HCT116 (cell line): ENCODE measurements around the gene TNN.

ENCODE experiments used
- EZH2 ChIP-seq: fragments of 200-600 bp; sonication (generic); IDR thresholded peaks from 2 replicates; pipeline ENCODE4 v1.6.1; 2017; ENCODE audit warnings: antibody characterized with exemption, mixed run types
- POLR2AphosphoS5 ChIP-seq: IDR thresholded peaks from 2 replicates; pipeline ENCODE4 v1.6.1; 2011; ENCODE audit warnings: mild to moderate bottlenecking, low read depth, low read length, moderate library complexity
- TF ChIP-seq, protein P1 (sequence below), 3 experiments: fragments of 200-600 bp in 1 of 3; sonication (generic) in 1 of 3; IDR thresholded peaks in 2 of 3; conservative IDR thresholded peaks in 1 of 3; 2 replicates each; pipeline ENCODE4 v1.5.1; 2012 to 2017; ENCODE audit warnings: low read depth in 2 of 3, low read length in 2 of 3, antibody characterized with exemption in 1 of 3, borderline replicate concordance in 1 of 3, control low read depth in 1 of 3, mild to moderate bottlenecking in 1 of 3, mixed read lengths in 1 of 3, mixed run types in 1 of 3, moderate library complexity in 1 of 3; ENCODE audit not compliant: insufficient read depth in 1 of 3
- TF ChIP-seq, protein P2 (sequence below): IDR thresholded peaks from 2 replicates; pipeline ENCODE4 v1.6.1; 2011; ENCODE audit warnings: mild to moderate bottlenecking, low read length, moderate library complexity; ENCODE audit not compliant: insufficient replicate concordance; ENCODE audit errors: extremely low read depth

DNA sequence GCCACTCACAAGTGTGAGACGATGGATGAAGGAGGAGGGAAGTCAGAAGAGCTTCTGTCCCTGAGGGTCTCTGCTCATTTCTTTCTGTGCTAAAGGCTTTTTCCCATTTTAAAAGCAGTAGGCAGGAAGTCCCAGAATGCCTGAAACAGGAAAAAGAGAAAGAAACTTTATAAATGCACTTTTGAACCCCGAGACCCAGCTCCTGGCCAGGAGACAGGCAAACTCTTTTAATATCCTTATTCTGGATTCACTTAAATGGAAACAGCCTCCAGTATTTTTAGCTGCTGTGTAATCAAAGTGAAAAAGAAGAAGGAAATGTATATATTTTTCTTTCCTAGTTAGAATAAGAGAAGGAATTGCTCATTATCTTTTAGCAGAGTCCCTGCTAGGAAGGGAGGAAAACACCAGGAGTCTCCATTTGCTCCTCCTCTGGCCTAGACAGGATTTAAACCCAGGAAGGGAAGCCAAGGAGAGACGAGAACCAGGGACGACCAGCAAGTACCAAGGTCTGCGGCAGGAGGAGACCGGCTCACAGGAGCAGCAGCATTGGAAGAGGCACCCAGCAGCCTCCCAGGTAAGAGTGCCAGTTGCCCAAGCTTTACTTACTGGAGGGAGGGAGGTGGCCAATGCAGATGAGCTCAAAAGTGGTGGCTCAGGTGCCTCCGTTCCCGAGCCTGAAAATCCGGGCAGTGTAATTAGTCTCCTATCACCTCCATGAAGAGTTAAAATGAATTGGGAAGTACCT is at the start of gene TNN:
- no peak for TF ChIP-seq POLR2AphosphoS5
- TF ChIP-seq, protein P1, sequence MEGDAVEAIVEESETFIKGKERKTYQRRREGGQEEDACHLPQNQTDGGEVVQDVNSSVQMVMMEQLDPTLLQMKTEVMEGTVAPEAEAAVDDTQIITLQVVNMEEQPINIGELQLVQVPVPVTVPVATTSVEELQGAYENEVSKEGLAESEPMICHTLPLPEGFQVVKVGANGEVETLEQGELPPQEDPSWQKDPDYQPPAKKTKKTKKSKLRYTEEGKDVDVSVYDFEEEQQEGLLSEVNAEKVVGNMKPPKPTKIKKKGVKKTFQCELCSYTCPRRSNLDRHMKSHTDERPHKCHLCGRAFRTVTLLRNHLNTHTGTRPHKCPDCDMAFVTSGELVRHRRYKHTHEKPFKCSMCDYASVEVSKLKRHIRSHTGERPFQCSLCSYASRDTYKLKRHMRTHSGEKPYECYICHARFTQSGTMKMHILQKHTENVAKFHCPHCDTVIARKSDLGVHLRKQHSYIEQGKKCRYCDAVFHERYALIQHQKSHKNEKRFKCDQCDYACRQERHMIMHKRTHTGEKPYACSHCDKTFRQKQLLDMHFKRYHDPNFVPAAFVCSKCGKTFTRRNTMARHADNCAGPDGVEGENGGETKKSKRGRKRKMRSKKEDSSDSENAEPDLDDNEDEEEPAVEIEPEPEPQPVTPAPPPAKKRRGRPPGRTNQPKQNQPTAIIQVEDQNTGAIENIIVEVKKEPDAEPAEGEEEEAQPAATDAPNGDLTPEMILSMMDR (IDR thresholded peaks at IDR 0.05 in 2 of 3, conservative IDR thresholded peaks at IDR 0.05 in 1 of 3; ENCODE audit: borderline replicate concordance in 1 of 3, insufficient read depth in 1 of 3, low read depth in 2 of 3, low read length in 2 of 3) = no peak
- no peak for TF ChIP-seq EZH2
- TF ChIP-seq, protein P2, sequence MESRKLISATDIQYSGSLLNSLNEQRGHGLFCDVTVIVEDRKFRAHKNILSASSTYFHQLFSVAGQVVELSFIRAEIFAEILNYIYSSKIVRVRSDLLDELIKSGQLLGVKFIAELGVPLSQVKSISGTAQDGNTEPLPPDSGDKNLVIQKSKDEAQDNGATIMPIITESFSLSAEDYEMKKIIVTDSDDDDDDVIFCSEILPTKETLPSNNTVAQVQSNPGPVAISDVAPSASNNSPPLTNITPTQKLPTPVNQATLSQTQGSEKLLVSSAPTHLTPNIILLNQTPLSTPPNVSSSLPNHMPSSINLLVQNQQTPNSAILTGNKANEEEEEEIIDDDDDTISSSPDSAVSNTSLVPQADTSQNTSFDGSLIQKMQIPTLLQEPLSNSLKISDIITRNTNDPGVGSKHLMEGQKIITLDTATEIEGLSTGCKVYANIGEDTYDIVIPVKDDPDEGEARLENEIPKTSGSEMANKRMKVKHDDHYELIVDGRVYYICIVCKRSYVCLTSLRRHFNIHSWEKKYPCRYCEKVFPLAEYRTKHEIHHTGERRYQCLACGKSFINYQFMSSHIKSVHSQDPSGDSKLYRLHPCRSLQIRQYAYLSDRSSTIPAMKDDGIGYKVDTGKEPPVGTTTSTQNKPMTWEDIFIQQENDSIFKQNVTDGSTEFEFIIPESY = no peak
